Measurements from ENCODE around the gene ERLEC1.

DNA sequence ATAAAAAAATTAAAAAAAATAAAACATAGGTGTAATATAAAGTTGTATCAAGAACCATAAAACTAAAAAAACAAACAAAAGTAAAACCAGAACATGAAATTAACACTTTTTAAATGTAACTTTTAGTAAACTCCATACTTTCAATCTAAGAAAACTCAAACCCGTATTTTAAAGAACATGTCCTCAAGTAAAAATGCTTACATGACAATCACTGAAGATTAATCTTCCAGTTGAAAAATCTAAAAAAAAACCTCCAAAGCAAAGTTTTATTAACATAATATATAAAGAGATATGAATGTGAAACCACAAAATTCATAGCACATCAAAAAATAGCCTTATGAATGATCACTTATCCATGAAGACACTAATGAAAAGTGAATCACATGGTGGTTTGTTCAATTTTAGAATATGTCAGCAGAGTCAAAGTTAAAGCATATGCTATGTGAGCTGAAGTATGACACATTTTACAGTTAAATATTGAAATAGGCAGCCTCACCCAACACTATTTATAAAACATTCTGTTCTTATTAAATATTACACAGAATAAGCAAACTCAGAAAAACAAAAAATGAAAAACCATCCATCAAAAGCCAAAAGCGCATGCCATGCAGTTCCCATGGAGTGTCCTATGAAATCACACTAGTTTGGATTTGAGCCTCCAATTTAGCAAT lies 42.3 kb upstream of the ERLEC1 start:
- TF ChIP-seq, protein P1, sequence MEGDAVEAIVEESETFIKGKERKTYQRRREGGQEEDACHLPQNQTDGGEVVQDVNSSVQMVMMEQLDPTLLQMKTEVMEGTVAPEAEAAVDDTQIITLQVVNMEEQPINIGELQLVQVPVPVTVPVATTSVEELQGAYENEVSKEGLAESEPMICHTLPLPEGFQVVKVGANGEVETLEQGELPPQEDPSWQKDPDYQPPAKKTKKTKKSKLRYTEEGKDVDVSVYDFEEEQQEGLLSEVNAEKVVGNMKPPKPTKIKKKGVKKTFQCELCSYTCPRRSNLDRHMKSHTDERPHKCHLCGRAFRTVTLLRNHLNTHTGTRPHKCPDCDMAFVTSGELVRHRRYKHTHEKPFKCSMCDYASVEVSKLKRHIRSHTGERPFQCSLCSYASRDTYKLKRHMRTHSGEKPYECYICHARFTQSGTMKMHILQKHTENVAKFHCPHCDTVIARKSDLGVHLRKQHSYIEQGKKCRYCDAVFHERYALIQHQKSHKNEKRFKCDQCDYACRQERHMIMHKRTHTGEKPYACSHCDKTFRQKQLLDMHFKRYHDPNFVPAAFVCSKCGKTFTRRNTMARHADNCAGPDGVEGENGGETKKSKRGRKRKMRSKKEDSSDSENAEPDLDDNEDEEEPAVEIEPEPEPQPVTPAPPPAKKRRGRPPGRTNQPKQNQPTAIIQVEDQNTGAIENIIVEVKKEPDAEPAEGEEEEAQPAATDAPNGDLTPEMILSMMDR (conservative IDR thresholded peaks at IDR 0.05; ENCODE audit: low read length): no peak
- TF ChIP-seq EZH2phosphoT487 (IDR thresholded peaks at IDR 0.05; ENCODE audit: borderline replicate concordance): no peak

Measured in Loucy (cell line).